Measurements from ENCODE around the gene MYT1. TPM values are rescaled to one million over a fixed set of nuclear protein-coding genes. Genes with fewer than 3 reads are reported as not detected.

MYT1 gene
- total and polyA plus RNA-seq, 7 donors: under 0.01 TPM; not detected in 6

DNA sequence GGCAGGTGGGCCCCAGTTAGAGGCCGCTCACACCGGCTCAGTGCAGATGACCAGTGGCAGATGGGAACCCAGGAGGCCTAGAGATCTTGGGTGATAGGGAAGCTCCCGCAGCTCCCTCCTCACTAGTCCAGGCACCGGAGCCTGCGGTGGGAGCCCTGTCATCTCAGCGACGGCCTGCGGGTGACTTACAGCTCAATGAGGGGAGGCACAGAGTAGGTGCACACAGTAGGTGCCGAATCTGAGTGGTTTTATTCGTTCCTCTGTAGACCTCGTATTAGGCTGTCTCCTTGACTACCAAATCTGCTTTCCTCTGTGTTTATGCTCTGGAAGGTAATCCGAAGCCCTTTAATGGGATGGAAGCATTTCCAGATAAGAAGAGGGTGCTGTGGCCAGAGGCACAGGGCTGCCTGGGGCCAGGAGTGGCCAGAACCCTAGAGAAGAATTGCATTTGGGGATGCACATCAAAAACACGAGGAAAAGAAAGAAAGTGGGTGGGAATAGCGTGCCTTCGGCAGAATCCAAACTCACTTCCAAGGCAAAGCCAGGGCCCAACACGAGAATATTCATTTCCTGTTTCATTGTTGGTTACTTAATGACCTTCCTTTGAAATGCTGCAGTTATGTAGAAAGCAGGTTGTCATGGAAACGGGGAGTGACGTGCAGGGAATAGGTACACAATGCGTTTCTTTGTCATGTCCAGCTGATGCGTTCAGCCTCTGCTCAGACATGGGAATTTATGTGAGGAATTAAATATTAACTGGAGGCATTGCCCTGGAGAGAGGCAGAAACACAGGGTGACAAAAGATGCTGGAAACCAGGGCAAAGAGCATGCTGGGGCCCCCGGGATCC, 24.7 kb downstream of the MYT1 start:
- ATAC-seq: no peak
- intact Hi-C loops (cut with DNase I): no loop called here
- Histone ChIP-seq H3K4me3 (no peak overlapping the region), H3K4me1 (no peaks in the 10 kb centered on the region), H3K27ac (no peak overlapping the region), H3K9me3 (no peaks in the 10 kb centered on the region), H3K27me3 (ENCODE audit: insufficient read depth in 3 of 3, low read length in 2 of 3) (peaks cover 0 to 29% (median 8%) of the 10 kb centered on the region in 3 donors), H3K36me3 (ENCODE audit: insufficient read depth in 1 of 2, low read depth in 1 of 2) (no peaks in the 10 kb centered on the region)
- 46 to 53% (median 49%) methylated on average over 21 of the region's 21 CpGs for WGBS, 3 donors
- DNase-seq: no peak
- no peak for TF ChIP-seq CTCF (IDR thresholded peaks at IDR 0.05)

- DNase-seq: no peak
- 33 to 39% (median 36%) methylated on average over 5 of the region's 5 CpGs for WGBS, 3 donors
Observed at GRCh38 chr20:64189530-64189966, 25.3 kb downstream of the MYT1 start.

DNA sequence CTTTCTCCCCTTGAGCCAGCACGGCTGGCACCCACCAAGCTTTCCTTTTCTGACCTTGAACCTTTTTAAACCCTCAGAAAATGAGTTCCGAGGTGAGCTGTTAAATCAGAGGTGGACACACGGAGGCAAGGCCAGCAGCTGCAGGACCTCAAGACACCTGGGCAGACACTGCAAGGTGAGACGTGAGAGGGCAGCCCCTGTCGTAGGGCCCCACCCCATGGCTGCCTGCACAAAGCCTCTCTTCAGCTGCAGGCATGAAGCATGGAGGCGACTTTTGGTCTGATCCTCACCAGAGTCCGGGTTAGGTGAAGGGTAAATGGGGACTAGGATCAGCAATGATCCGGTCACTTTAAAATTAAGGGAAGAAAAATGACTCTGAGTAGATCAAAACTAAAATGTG, 25.7 kb downstream of the MYT1 start:
- Histone ChIP-seq H3K27me3 (ENCODE audit: insufficient read depth in 3 of 3, low read length in 2 of 3) (peaks cover 0 to 24% (median 12%) of the 10 kb centered on the region in 3 donors), H3K27ac (no peak overlapping the region), H3K4me1 (no peaks in the 10 kb centered on the region), H3K9me3 (no peaks in the 10 kb centered on the region), H3K36me3 (ENCODE audit: insufficient read depth in 1 of 2, low read depth in 1 of 2) (no peaks in the 10 kb centered on the region), H3K4me3 (no peak overlapping the region)
- TF ChIP-seq CTCF (IDR thresholded peaks at IDR 0.05): no peak
- intact Hi-C loops (cut with DNase I): no loop called here
- 71 to 75% (median 72%) methylated on average over 8 of the region's 8 CpGs for WGBS, 3 donors
- ATAC-seq: no peak
- DNase-seq: no peak

More at GRCh38 chr20:64189530-64189966, 25.3 kb downstream of the MYT1 start:
- no peaks in the 10 kb centered on the region for H3K4me1 ChIP-seq
- H3K9me3 ChIP-seq: no peaks in the 10 kb centered on the region
- ATAC-seq: no peak
- H3K4me3 ChIP-seq: no peak overlapping the region
- intact Hi-C loops (cut with DNase I): no loop called here
- H3K36me3 ChIP-seq (ENCODE audit: insufficient read depth in 1 of 2, low read depth in 1 of 2): no peaks in the 10 kb centered on the region
- no peak overlapping the region for H3K27ac ChIP-seq
- no peak for TF ChIP-seq CTCF (IDR thresholded peaks at IDR 0.05)
- H3K27me3 ChIP-seq (ENCODE audit: insufficient read depth in 3 of 3, low read length in 2 of 3): peaks cover 0 to 24% (median 12%) of the 10 kb centered on the region in 3 donors

DNA sequence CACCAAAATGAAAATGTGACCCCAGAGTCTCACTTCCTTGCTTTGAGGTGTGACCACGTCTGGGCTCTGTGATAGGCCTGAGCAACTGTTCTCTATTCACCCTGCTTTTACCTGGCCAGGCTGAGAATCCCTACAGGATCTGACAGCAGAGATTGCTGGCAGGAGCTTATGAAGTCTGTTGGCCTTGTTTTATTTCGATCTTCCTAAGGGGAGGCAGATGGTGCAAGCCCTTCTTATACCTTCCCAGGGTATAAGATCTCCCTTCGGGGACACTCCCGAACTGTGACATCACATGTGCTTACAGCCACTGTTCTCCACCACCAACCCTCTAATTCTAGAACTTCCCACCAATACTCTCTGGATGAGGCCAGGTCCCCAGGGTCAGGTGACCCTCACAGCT, 26.8 kb downstream of the MYT1 start:
- Histone ChIP-seq H3K27me3 (ENCODE audit: insufficient read depth in 3 of 3, low read length in 2 of 3) (peaks cover 0 to 24% (median 12%) of the 10 kb centered on the region in 3 donors), H3K27ac (no peak overlapping the region), H3K9me3 (no peaks in the 10 kb centered on the region), H3K4me3 (no peak overlapping the region), H3K4me1 (no peaks in the 10 kb centered on the region), H3K36me3 (ENCODE audit: insufficient read depth in 1 of 2, low read depth in 1 of 2) (no peaks in the 10 kb centered on the region)
- intact Hi-C loops (cut with DNase I): no loop called here
- DNase-seq (no peak), ATAC-seq (no peak)
- 75% methylated on average over 4 of the region's 4 CpGs for WGBS, 3 donors
- no peak for TF ChIP-seq CTCF (IDR thresholded peaks at IDR 0.05)
